SHP77 (cell line): ENCODE results near the gene LRP1B.

ENCODE experiments used
- DNase-seq, 2 experiments: peaks; one replicate each; lab custom pipeline; 2025; lab: John Stamatoyannopoulos, UW

Gene LRP1B

GRCh38 chr2:141767051-141767450, 363.8 kb downstream of the LRP1B start:
- DNase-seq = no peak

- no peak for DNase-seq
Measured at GRCh38 chr2:141766225-141766624, 364.6 kb downstream of the LRP1B start.

DNA sequence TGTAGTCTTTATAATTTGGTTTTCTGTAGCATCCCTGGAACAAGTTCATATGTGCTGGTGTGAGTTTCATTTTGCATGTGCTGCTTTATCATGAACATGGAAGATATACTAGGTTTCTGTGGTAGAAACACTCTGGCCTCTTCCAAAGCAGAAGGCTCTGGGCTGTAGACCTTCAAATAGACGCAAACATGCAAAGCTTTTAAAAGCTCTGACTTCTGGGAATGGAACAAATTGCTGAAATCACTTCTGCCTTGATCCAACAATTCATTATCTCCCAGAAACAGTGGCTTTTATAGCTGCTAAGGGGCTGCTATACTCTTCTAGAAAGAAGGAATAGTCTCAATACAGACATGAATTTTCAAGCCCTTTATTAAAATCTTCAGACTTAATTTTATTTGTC, 382.2 kb downstream of the LRP1B start:
- no peak for DNase-seq

- no peak for DNase-seq
Measured at GRCh38 chr2:141741652-141742051, 389.2 kb downstream of the LRP1B start.

- DNase-seq = no peak
Measured at GRCh38 chr2:141737492-141738255, 393.1 kb downstream of the LRP1B start.

GRCh38 chr2:141736466-141736865, 394.4 kb downstream of the LRP1B start:
- DNase-seq = no peak

GRCh38 chr2:141728886-141729285, 401.9 kb downstream of the LRP1B start:
- DNase-seq = no peak

DNA sequence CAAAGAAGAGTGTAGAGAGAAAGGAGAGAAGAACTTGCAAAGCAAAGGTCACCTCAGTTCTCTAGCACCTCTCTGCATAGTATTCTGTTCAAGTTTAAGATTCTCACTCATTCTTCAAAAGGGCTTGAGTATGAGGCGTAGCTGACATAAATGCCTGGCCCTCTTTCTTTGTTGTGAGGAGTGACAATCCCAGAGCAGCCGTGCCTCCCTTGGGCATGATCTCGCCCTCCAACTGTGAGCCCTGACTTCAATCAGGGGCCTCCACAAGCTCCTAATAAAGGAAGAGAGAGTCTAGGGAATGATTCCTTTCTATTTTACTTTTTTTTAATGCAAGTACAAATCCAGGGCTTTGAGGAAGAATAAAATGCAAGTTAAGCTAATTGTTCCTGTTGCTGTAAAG, 402.7 kb downstream of the LRP1B start:
- DNase-seq = no peak

DNA sequence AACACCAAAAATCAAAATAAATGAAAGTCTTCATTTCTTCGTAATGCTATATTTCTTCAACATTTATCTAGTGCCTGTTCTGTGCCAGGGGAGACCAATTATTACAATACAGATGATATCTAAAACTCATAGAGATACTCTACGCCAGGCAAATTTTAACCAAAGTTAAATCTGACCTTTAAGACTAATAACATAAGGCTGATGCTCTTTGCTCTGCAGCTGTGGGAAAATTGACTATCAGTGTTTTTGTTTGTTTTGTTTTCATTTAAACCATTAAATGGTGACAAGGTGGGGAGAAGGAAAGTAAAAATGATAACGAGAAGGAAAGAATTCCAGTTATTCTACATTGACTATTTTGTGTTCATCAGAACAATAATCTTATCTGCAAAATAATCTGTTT, 406.4 kb downstream of the LRP1B start:
- DNase-seq = no peak

GRCh38 chr2:141723814-141724213, 407.0 kb downstream of the LRP1B start:
- no peak for DNase-seq

DNA sequence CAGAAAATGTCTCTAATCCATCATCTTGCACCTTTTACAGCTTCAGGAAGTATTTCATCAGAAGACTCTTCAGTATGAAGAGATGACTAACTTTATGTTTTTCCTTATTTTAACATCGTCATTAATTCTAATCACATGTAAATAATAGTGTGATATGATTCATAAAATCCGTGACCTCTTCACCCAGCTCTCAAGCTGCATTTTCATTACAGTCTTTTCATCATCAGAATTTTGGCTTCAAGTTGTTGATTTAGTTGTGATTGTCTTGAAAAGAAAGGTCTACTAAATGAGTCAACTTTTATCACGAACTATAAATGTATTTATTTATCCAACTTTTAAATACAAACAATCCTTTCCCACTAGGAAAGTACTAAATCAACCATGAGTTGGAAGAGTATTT, 410.3 kb downstream of the LRP1B start:
- DNase-seq = no peak

DNA sequence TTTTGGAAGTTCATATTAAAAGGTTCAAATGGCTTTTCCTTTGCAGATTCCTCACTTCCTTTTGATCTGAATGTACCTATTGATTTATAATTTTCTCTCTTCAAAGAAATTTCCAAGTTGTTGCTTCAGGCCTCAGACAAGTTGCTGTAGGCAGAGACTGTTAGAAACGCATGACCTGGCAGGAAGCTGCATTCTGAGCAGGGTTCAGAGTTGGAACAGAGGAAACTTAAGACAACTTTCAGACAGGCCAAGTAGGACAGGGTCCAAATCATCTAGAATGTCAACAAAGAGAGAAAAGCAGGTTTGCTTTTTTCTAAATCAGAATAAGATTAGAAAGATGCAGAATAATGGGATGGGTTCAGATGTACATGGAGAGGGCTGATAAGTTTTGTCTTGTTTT, 416.3 kb downstream of the LRP1B start:
- DNase-seq = no peak

- DNase-seq = no peak
Measured at GRCh38 chr2:141711627-141712026, 419.2 kb downstream of the LRP1B start.

- DNase-seq = no peak
Measured at GRCh38 chr2:141710589-141711239, 420.1 kb downstream of the LRP1B start.

DNA sequence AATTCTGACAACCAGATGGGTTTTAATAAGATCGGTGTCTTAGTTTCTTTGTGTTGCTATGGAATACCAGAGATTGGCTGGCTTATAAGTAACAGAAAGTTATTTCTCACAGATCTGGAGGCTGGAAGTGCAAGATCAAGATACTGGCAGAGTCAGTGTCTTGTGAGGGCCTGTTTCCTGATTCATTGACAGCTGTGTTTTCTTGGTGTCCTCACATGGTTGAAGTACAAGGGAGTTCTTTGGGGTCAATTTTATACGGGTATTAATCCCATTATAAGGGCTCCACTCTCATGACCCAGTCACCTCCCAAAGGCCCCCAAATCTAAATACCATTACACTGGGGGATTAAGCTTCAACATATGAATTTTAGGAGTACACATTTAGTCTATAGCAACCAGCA, 421.1 kb downstream of the LRP1B start:
- no peak for DNase-seq

DNA sequence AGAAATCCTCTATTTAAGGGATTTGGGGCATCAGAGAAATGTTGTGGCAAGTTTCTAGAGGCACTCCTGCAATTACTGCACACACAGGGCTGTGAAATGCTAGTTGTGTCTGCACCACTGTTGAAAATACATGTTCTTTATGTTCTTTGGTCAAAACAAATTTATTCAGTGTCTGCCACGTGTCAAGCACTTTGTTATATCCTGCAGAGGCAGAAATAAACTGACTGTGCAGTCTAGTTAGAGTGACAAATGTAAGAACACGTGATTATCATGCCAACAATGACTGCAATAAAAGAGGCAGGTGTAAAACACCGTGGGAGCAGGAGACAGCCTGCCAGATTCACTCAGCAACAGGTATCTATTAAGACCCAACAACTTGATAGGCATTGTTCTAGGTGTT, 423.3 kb downstream of the LRP1B start:
- no peak for DNase-seq

GRCh38 chr2:141704541-141704940, 426.3 kb downstream of the LRP1B start:
- no peak for DNase-seq

DNA sequence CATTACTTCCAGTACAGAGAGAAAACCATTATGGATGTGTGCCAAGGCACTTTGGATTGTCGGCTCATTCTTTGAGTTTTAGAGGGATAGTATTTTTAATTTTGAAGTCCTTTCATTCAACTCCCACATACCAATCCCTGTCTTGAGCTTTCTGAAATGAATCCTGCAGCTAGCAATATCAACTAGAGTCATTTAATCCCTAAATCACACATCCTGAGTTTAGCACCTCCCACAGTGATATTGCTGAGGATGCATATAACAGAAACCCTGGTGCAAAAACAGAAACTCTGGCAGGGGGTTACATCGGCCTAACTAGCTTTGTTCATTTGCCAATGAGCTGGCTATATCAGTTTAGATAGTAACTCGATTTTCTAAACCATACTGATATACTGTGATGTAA, 427.3 kb downstream of the LRP1B start:
- no peak for DNase-seq

DNA sequence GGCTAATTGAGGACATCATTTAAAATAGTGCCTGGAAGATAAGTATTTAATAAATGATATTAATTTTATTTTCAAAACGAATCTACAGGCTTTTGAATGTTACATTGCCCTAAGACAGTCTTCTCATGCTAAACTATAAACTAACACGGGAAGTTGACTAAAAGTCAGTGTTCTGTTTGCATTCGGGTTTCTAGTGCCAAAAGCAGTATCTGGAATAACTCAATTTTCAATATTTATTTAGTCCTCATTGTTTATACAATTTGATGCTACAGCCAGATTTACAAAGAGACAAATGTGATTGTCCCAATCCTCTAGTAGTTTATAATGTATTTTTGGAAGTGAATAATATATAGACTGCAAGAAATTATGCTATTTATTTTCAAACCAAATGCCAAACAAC, 429.2 kb downstream of the LRP1B start:
- no peak for DNase-seq

- DNase-seq = no peak
Measured at GRCh38 chr2:141699573-141699972, 431.2 kb downstream of the LRP1B start.

GRCh38 chr2:141698500-141698899, 432.3 kb downstream of the LRP1B start:
- no peak for DNase-seq

DNA sequence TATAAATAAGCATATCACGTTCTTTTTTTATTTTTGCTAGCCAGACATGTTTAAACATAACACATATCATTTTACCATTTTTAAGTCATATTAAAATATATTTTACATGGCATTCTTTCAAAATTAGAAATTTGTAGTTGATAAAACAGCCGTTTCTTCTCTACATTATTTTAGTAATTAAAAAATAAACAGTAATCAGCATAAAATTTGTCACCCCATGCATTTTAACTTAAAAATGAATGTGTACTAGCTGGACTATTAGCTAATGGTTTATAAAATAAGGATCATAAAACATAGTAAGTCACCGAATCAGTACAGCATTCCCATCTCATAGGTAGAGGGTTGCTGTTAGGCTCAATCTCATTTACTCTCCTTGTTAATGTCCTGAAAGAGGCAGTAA, 433.8 kb downstream of the LRP1B start:
- DNase-seq = no peak

DNA sequence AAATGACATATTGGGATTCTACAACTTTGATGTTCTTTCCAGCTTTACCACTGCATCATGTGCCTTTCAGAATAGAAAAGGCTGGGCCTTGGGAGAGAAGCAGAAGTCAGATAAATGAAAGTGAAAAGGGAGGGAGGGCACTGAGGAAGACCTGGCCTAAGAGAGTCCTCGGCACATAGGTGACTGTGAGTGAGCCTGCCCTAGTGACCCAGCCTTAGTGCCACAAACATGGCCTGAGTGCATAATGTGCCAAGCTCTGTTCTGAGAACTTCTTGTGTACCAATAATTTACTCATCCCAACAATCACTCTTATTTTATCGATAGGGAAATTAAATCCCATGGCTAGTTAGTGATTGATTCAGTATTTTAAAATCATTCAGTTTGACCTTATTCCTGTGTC, 436.6 kb downstream of the LRP1B start:
- DNase-seq = no peak

DNA sequence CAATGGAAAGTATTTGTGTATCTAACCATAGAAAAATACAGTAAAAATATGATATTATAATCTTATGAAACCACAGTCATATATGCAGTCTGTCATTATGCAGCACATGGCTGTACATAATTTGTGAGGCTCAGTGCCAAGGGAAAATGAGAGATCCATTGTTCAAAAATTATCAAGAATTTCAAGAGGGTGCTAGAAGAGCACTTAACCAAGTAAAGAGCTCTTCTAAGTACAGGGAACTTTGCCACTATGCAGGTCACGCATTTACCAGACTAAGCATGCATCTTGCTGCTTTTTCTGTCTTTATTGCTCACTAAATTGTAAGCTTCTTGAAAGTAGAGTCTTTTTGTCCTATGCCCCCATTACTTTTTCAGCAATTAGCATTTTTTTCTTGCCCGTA, 438.0 kb downstream of the LRP1B start:
- no peak for DNase-seq
